ENCODE measurements around the gene CACNA1G.
A peak's percentile ranks its signal among the peaks of the same experiment; 100 is the strongest.

CACNA1G gene

DNA sequence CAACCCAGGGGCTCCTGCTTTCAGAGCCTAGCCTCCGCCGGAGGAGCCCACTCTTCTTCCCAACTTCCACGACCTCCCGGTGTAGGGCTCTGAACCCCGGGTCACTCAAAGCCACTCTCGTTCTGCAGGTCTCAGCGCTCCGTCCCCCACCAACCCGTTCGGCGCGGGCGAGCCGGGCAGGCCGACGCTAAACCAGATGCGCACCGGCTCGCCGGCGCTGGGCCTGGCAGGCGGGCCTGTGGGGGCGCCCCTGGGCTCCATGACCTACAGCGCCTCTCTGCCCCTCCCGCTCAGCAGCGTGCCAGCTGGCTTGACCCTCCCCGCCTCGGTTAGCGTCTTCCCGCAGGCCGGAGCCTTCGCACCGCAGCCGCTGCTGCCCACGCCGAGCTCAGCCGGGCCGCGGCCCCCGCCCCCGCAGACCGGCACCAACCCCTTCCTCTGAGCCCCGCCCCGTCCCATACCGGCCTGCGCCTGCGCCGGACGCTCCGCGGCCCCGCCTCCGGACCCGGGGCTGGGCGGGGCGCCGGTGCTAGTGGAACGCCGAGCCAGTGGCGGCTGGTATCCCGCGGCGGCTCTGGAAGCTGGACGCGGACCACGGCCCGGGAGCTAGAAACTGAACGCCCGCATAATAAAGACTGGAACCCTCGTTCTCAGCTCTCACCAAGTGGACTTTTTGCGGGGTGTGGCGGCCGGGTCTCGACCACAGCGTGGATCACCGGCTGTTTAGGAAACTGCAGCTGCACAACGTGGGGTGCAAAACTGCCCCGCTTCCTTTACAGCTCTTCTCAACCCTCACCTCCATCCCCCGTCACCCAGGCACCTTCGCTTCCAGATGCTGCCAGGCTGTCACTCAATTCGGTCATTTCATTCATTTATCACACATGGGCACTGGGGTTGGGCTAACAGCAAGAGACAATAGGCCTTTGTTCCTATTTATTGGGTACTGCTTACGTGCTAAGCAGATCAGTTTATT is 18.5 kb upstream of the CACNA1G start:
- Histone ChIP-seq H3K4me2 (ENCODE audit: low read length) (peak overlapping the region; percentile 97), H3K9ac (ENCODE audit: low read depth, low read length) (peak overlapping the region; percentile 74), H3K4me1 (ENCODE audit: control insufficient read depth, insufficient read depth, low read length) (peaks cover 20% of the 10 kb centered on the region)

GRCh38 chr17:50542795-50543774 is 17.4 kb upstream of the CACNA1G start:
- H3K4me3 ChIP-seq (ENCODE audit: low read length) = peak overlapping the region; percentile 77
- H3K4me2 ChIP-seq (ENCODE audit: low read length) = peak overlapping the region; percentile 97
- no peaks in the 10 kb centered on the region for H3K36me3 ChIP-seq (ENCODE audit: insufficient read depth, low read length)
- H3K9ac ChIP-seq (ENCODE audit: low read depth, low read length) = peak overlapping the region; percentile 74
- H3K27me3 ChIP-seq (ENCODE audit: control insufficient read depth, insufficient read depth, low read length) = no peaks in the 10 kb centered on the region
- no peaks in the 10 kb centered on the region for H3K9me3 ChIP-seq (replicated peaks; ENCODE audit: low read length)
- H3K4me1 ChIP-seq (ENCODE audit: control insufficient read depth, insufficient read depth, low read length) = peaks cover 28% of the 10 kb centered on the region

More for the DNA sequence above, 18.5 kb upstream of the CACNA1G start:
- Histone ChIP-seq H3K36me3 (ENCODE audit: insufficient read depth, low read length) (no peaks in the 10 kb centered on the region), H3K9me3 (replicated peaks; ENCODE audit: low read length) (no peaks in the 10 kb centered on the region), H3K27me3 (ENCODE audit: control insufficient read depth, insufficient read depth, low read length) (no peaks in the 10 kb centered on the region), H3K4me3 (ENCODE audit: low read length) (peak overlapping the region; percentile 77)

DNA sequence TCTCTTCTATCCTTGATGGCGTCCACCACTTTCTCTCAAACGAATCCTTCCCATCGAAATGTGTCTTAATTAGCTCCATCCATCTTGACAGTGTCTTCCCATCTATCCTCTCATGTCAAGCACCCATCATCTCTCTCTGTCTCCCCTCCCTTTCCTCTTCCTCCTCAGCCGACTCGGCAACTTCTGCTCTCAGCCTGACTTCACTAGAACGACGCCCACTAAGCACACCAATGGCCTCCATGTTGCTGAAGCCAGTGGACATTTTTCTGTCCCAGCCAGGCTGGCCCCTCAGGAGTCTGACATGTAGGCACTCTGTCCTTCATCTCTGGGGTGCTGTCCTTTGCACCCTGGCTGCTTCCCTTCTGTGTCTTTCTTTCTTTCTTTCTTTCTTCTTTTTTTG is 16.0 kb upstream of the CACNA1G start:
- Histone ChIP-seq H3K9ac (ENCODE audit: low read depth, low read length) (no peak overlapping the region), H3K27me3 (ENCODE audit: control insufficient read depth, insufficient read depth, low read length) (no peaks in the 10 kb centered on the region), H3K4me2 (ENCODE audit: low read length) (no peak overlapping the region), H3K4me3 (ENCODE audit: low read length) (no peak overlapping the region), H3K9me3 (replicated peaks; ENCODE audit: low read length) (no peaks in the 10 kb centered on the region), H3K4me1 (ENCODE audit: control insufficient read depth, insufficient read depth, low read length) (peaks cover 30% of the 10 kb centered on the region), H3K36me3 (ENCODE audit: insufficient read depth, low read length) (peaks cover 9% of the 10 kb centered on the region)

DNA sequence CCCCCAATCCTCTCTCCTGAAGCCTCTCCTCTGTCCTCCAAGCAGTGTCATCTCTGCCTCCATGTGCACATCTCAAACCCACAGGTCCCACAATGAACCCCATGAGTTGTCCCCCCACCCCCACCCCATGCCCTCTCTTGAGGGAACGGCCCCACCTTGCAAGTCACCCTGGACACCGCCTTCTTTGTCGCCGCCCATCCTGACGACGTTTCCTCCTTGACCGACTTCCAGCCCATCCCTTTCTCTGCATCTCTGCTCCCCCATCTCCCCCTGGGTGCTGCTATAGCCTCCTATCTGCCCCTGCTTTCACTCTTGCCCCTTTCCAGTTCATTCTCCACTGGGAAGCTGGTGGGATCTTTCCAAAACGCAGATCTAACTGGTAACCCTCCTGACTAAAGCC is 15.2 kb upstream of the CACNA1G start:
- H3K4me1 ChIP-seq (ENCODE audit: control insufficient read depth, insufficient read depth, low read length) = peaks cover 30% of the 10 kb centered on the region
- H3K4me2 ChIP-seq (ENCODE audit: low read length) = no peak overlapping the region
- no peak overlapping the region for H3K4me3 ChIP-seq (ENCODE audit: low read length)
- no peaks in the 10 kb centered on the region for H3K27me3 ChIP-seq (ENCODE audit: control insufficient read depth, insufficient read depth, low read length)
- no peaks in the 10 kb centered on the region for H3K9me3 ChIP-seq (replicated peaks; ENCODE audit: low read length)
- H3K9ac ChIP-seq (ENCODE audit: low read depth, low read length) = no peak overlapping the region
- peaks cover 16% of the 10 kb centered on the region for H3K36me3 ChIP-seq (ENCODE audit: insufficient read depth, low read length)

DNA sequence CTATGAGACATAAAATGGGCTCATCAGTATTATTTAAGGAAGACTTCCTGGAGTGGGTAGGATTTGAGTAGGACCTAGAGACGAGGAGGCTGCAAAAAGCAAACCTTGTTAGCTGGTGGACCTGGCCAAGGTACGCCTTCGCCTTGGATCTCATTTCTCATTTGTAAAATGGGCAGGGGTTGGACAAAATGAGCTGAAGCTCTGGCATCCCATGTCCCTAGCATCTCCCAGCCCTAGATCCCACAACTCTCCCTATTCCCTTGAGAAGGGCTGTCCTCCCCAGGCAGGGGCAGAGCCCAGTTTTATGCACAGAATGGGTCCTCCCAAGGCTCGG is 13.8 kb upstream of the CACNA1G start:
- peaks cover 25% of the 10 kb centered on the region for H3K4me1 ChIP-seq (ENCODE audit: control insufficient read depth, insufficient read depth, low read length)
- no peak overlapping the region for H3K4me3 ChIP-seq (ENCODE audit: low read length)
- no peaks in the 10 kb centered on the region for H3K9me3 ChIP-seq (replicated peaks; ENCODE audit: low read length)
- no peaks in the 10 kb centered on the region for H3K27me3 ChIP-seq (ENCODE audit: control insufficient read depth, insufficient read depth, low read length)
- no peak overlapping the region for H3K9ac ChIP-seq (ENCODE audit: low read depth, low read length)
- H3K36me3 ChIP-seq (ENCODE audit: insufficient read depth, low read length) = peaks cover 26% of the 10 kb centered on the region
- peak overlapping the region; percentile 92 for H3K4me2 ChIP-seq (ENCODE audit: low read length)

- peak within 1 kb of the TSS; percentile 84 for H3K9ac ChIP-seq (ENCODE audit: low read depth, low read length)
Measured at GRCh38 chr17:50547035-50547735, 13.3 kb upstream of the CACNA1G start, which contains the start of gene SPATA20. TSS of gene SPATA20 (plus strand) at chr17:50547174. CDS start at chr17:50547209, 35 bp downstream.

GRCh38 chr17:50547736-50548083 is 12.8 kb upstream of the CACNA1G start:
- no peaks in the 10 kb centered on the region for H3K27me3 ChIP-seq (ENCODE audit: control insufficient read depth, insufficient read depth, low read length)
- peak overlapping the region; percentile 92 for H3K4me2 ChIP-seq (ENCODE audit: low read length)
- peaks cover 17% of the 10 kb centered on the region for H3K4me1 ChIP-seq (ENCODE audit: control insufficient read depth, insufficient read depth, low read length)
- no peaks in the 10 kb centered on the region for H3K9me3 ChIP-seq (replicated peaks; ENCODE audit: low read length)
- H3K36me3 ChIP-seq (ENCODE audit: insufficient read depth, low read length) = peaks cover 29% of the 10 kb centered on the region
- peak overlapping the region; percentile 84 for H3K9ac ChIP-seq (ENCODE audit: low read depth, low read length)
- peak overlapping the region; percentile 76 for H3K4me3 ChIP-seq (ENCODE audit: low read length)

More at GRCh38 chr17:50547035-50547735, 13.3 kb upstream of the CACNA1G start, which contains the start of gene SPATA20:
- Histone ChIP-seq H3K36me3 (ENCODE audit: insufficient read depth, low read length) (peaks cover 29% of the 10 kb centered on the region), H3K4me1 (ENCODE audit: control insufficient read depth, insufficient read depth, low read length) (peaks cover 23% of the 10 kb centered on the region), H3K27me3 (ENCODE audit: control insufficient read depth, insufficient read depth, low read length) (no peaks in the 10 kb centered on the region), H3K4me2 (ENCODE audit: low read length) (peak within 1 kb of the TSS; percentile 92), H3K9me3 (replicated peaks; ENCODE audit: low read length) (no peaks in the 10 kb centered on the region), H3K4me3 (ENCODE audit: low read length) (peak within 1 kb of the TSS; percentile 76)

GRCh38 chr17:50548831-50549230 is 11.7 kb upstream of the CACNA1G start:
- no peak overlapping the region for H3K9ac ChIP-seq (ENCODE audit: low read depth, low read length)

DNA sequence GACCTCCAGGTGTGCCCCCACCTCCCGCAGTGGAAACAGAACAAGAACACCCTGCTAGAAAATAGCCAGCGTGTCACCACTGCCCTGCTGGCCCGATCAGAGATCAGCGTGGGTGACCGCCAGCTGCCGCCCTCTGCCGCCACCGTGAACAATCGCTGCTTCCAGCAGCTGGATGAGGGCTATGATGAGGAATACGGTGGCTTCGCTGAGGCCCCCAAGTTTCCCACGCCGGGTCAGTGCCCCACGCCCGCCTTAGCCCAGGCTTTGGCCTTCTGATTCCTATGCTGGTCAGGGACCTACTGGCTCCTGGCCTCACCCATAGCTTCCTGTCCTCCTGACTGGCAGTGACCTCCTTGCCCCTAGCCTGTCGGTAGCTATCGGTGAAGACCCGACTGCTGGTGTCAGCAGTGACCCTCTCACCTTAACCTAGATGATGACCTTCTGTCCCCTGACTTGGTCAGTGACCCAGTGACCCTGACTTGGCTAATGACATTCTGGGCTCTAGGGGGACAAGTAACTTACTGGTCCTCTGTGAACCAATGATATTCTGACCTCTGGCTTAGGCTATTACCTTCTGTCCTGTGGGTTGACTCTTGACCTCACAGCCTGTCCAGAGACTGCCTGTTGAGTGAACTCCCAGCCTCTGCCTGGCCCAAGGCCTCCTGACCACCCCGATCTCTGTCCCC is 11.1 kb upstream of the CACNA1G start:
- H3K9ac ChIP-seq (ENCODE audit: low read depth, low read length) = no peak overlapping the region
- H3K9me3 ChIP-seq (replicated peaks; ENCODE audit: low read length) = no peaks in the 10 kb centered on the region

More at GRCh38 chr17:50548831-50549230, 11.7 kb upstream of the CACNA1G start:
- H3K4me1 ChIP-seq (ENCODE audit: control insufficient read depth, insufficient read depth, low read length) = peaks cover 10% of the 10 kb centered on the region
- H3K27me3 ChIP-seq (ENCODE audit: control insufficient read depth, insufficient read depth, low read length) = no peaks in the 10 kb centered on the region
- H3K9me3 ChIP-seq (replicated peaks; ENCODE audit: low read length) = no peaks in the 10 kb centered on the region
- H3K4me2 ChIP-seq (ENCODE audit: low read length) = no peak overlapping the region
- peaks cover 34% of the 10 kb centered on the region for H3K36me3 ChIP-seq (ENCODE audit: insufficient read depth, low read length)
- H3K4me3 ChIP-seq (ENCODE audit: low read length) = no peak overlapping the region

GRCh38 chr17:50549969-50550368 is 10.5 kb upstream of the CACNA1G start:
- Histone ChIP-seq H3K4me1 (ENCODE audit: control insufficient read depth, insufficient read depth, low read length) (peaks cover 10% of the 10 kb centered on the region), H3K4me2 (ENCODE audit: low read length) (no peak overlapping the region)

More for the DNA sequence above, 11.1 kb upstream of the CACNA1G start:
- no peaks in the 10 kb centered on the region for H3K27me3 ChIP-seq (ENCODE audit: control insufficient read depth, insufficient read depth, low read length)
- no peak overlapping the region for H3K4me2 ChIP-seq (ENCODE audit: low read length)
- H3K36me3 ChIP-seq (ENCODE audit: insufficient read depth, low read length) = peaks cover 34% of the 10 kb centered on the region
- H3K4me3 ChIP-seq (ENCODE audit: low read length) = no peak overlapping the region
- peaks cover 10% of the 10 kb centered on the region for H3K4me1 ChIP-seq (ENCODE audit: control insufficient read depth, insufficient read depth, low read length)

More at GRCh38 chr17:50549969-50550368, 10.5 kb upstream of the CACNA1G start:
- H3K27me3 ChIP-seq (ENCODE audit: control insufficient read depth, insufficient read depth, low read length) = no peaks in the 10 kb centered on the region
- peaks cover 34% of the 10 kb centered on the region for H3K36me3 ChIP-seq (ENCODE audit: insufficient read depth, low read length)
- H3K4me3 ChIP-seq (ENCODE audit: low read length) = no peak overlapping the region
- no peaks in the 10 kb centered on the region for H3K9me3 ChIP-seq (replicated peaks; ENCODE audit: low read length)
- no peak overlapping the region for H3K9ac ChIP-seq (ENCODE audit: low read depth, low read length)

All from skeletal muscle satellite cell (primary cell).